GM18907 (cell line): ENCODE measurements around the gene TAT.

Source experiments
- ATAC-seq: cut with Tn5 transposase; IDR thresholded peaks from one replicate; pipeline ENCODE4 v1.9.1; 2021; ENCODE audit warnings: mild to moderate bottlenecking, moderate library complexity; ENCODE audit not compliant: unreplicated experiment

Gene TAT

GRCh38 chr16:71547168-71547567 lies 29.7 kb downstream of the TAT start:
- no peak for ATAC-seq

GRCh38 chr16:71542377-71542776 lies 34.5 kb downstream of the TAT start:
- peak; percentile 73 for ATAC-seq

- peak; percentile 72 for ATAC-seq
These were observed 39.2 kb downstream of the TAT start for GRCh38 chr16:71537643-71538042.

GRCh38 chr16:71536752-71537499 lies 40.0 kb downstream of the TAT start:
- ATAC-seq: no peak

- ATAC-seq: no peak
These were observed 44.5 kb downstream of the TAT start for GRCh38 chr16:71532366-71532765.

GRCh38 chr16:71528863-71529262 lies 48.0 kb downstream of the TAT start:
- ATAC-seq: no peak

GRCh38 chr16:71528257-71528656 lies 48.6 kb downstream of the TAT start:
- ATAC-seq: no peak

- ATAC-seq: no peak
These were observed 50.7 kb downstream of the TAT start, which contains the start of gene CHST4 for GRCh38 chr16:71526111-71526631. TSS of gene CHST4 (plus strand) at chr16:71526426. CDS start at chr16:71536678, 10,252 bp downstream.

GRCh38 chr16:71524566-71525553 lies 52.0 kb downstream of the TAT start:
- ATAC-seq: no peak

GRCh38 chr16:71520550-71520949 lies 56.3 kb downstream of the TAT start:
- no peak for ATAC-seq
